Liver (tissue), 9 donors: ENCODE measurements around the gene KIR3DL1. TPM values are rescaled to one million over a fixed set of nuclear protein-coding genes. Genes with fewer than 3 reads are reported as not detected.
"Not testable (repeated sequence)": the region's sequence is repeated elsewhere in the genome, so short reads cannot be mapped to it uniquely, and the experiment has no call there.

ENCODE experiments used
- DNase-seq: peaks from one replicate; pipeline ENCODE4 v3.0.0-alpha.2; 2017; ENCODE audit warnings: low spot score
- H3K27ac ChIP-seq, 2 donors: one replicate each; pipeline ENCODE4 v1.7.0; 2013; ENCODE audit warnings: inconsistent platforms in 2 of 2, low read length in 2 of 2, control low read depth in 1 of 2, low read depth in 1 of 2, mild to moderate bottlenecking in 1 of 2
- H3K27me3 ChIP-seq, 4 donors: one replicate each; pipeline versions ENCODE4 v1.6.1 to v1.7.0; 2013; ENCODE audit warnings: low read length in 3 of 4, inconsistent platforms in 1 of 4, mild to moderate bottlenecking in 1 of 4, moderate library complexity in 1 of 4; ENCODE audit not compliant: control insufficient read depth in 4 of 4, insufficient read depth in 4 of 4
- H3K36me3 ChIP-seq, 4 donors: one replicate each; pipeline versions ENCODE4 v1.6.1 to v1.7.0; 2013; ENCODE audit warnings: low read length in 3 of 4, mild to moderate bottlenecking in 3 of 4, low read depth in 1 of 4, moderate library complexity in 1 of 4; ENCODE audit not compliant: control insufficient read depth in 4 of 4, insufficient read depth in 3 of 4
- H3K4me1 ChIP-seq, 4 donors: one replicate each; pipeline versions ENCODE4 v1.6.1 to v1.7.0; 2013; ENCODE audit warnings: low read length in 3 of 4, mild to moderate bottlenecking in 3 of 4, moderate library complexity in 1 of 4; ENCODE audit not compliant: control insufficient read depth in 4 of 4, insufficient read depth in 4 of 4
- H3K4me3 ChIP-seq, 3 donors: one replicate each; pipeline versions ENCODE4 v1.6.1 to v1.7.0; 2013; ENCODE audit warnings: low read length in 3 of 3, control low read depth in 1 of 3, low read depth in 1 of 3, mild to moderate bottlenecking in 1 of 3
- H3K9ac ChIP-seq, 2 donors: one replicate each; pipeline ENCODE4 v1.7.0; 2013; ENCODE audit warnings: low read length in 2 of 2, mild to moderate bottlenecking in 2 of 2, moderate library complexity in 2 of 2, control low read depth in 1 of 2, low read depth in 1 of 2
- H3K9me3 ChIP-seq, 4 donors: one replicate each; pipeline versions ENCODE4 v1.6.1 to v1.7.0; 2013; ENCODE audit warnings: low read length in 3 of 4; ENCODE audit not compliant: control insufficient read depth in 4 of 4
- EGR1 ChIP-seq, 2 donors: IDR thresholded peaks; 2 replicates each; pipeline ENCODE4 v1.6.1; 2016 to 2018; ENCODE audit warnings: antibody characterized with exemption in 2 of 2, low read depth in 2 of 2
- FOXA1 ChIP-seq: IDR thresholded peaks from 2 replicates; pipeline ENCODE4 v1.6.1; 2016; ENCODE audit warnings: antibody characterized with exemption
- FOXA2 ChIP-seq: IDR thresholded peaks from 2 replicates; pipeline ENCODE4 v1.6.1; 2016; ENCODE audit warnings: antibody characterized with exemption
- GABPA ChIP-seq, 2 donors: IDR thresholded peaks in 1 of 2; conservative IDR thresholded peaks in 1 of 2; 2 replicates each; pipeline ENCODE4 v1.6.1; 2016; ENCODE audit warnings: antibody characterized with exemption in 2 of 2, mild to moderate bottlenecking in 1 of 2, moderate library complexity in 1 of 2
- HNF4A ChIP-seq, 2 donors: conservative IDR thresholded peaks; 2 replicates each; pipeline ENCODE4 v1.6.1; 2016; ENCODE audit warnings: antibody characterized with exemption in 2 of 2, mild to moderate bottlenecking in 2 of 2
- REST ChIP-seq: IDR thresholded peaks from 2 replicates; pipeline ENCODE4 v1.6.1; 2016; ENCODE audit warnings: antibody characterized with exemption, mild to moderate bottlenecking
- SP1 ChIP-seq: IDR thresholded peaks from 2 replicates; pipeline ENCODE4 v1.6.1; 2018; ENCODE audit warnings: antibody characterized with exemption, mild to moderate bottlenecking
- ZBTB33 ChIP-seq: IDR thresholded peaks from 2 replicates; pipeline ENCODE4 v1.6.1; 2016; ENCODE audit warnings: antibody characterized with exemption
- WGBS: extraction: QIAGEN DNeasy Blood & Tissue Kit; methylation state at CpG from one replicate; pipeline ENCODE4 v1.1.7; 2013; 5-methylcytosine and 5-hydroxymethylcytosine counted together
- polyA plus RNA-seq, 2 donors: library from polyadenylated mRNA; stranded (reverse) in 1 of 2; unstranded in 1 of 2; fragments of 200-250 nt in 1 of 2; fragments of >200 nt in 1 of 2; fragmentation: Nextera tagmentation in 1 of 2; extraction: Ambion mirVana in 1 of 2; gene quantifications; one replicate each; pipeline versions ENCODE4 v1.2.1 to v1.2.3, GENCODE V29; 2013 to 2015
- total RNA-seq, 2 donors: library from RNA; depleted of rRNA; stranded (reverse); fragments of >200 nt; gene quantifications; one replicate each; pipeline ENCODE4 v1.2.3, GENCODE V29; 2014
- TF ChIP-seq, protein P1 (sequence below): IDR thresholded peaks from 2 replicates; pipeline ENCODE4 v1.6.1; 2016; ENCODE audit warnings: antibody characterized with exemption
- TF ChIP-seq, protein P2 (sequence below): IDR thresholded peaks from 2 replicates; pipeline ENCODE4 v1.6.1; 2016; ENCODE audit warnings: antibody characterized with exemption
- donor health status: healthy.
- donor health status: healthy.
- donor health status: healthy.
- donor health status: healthy.
- donor health status: healthy.

Gene KIR3DL1
- total and polyA plus RNA-seq, 4 donors = 0.07 to 0.08 TPM; not detected in 2

- Histone ChIP-seq H3K27me3 (no peaks in the 10 kb centered on the region), H3K27ac (no peak overlapping the region), H3K9ac (no peak overlapping the region), H3K4me1 (no peaks in the 10 kb centered on the region), H3K9me3 (peaks cover 0 to 6% (median under 1%) of the 10 kb centered on the region in 4 donors), H3K36me3 (no peaks in the 10 kb centered on the region), H3K4me3 (no peak overlapping the region)
- no peak for DNase-seq
- TF ChIP-seq, protein P1, sequence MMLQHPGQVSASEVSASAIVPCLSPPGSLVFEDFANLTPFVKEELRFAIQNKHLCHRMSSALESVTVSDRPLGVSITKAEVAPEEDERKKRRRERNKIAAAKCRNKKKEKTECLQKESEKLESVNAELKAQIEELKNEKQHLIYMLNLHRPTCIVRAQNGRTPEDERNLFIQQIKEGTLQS = no peak
- no peak for TF ChIP-seq FOXA1
- TF ChIP-seq GABPA (IDR thresholded peaks at IDR 0.05 in 1 of 2, conservative IDR thresholded peaks at IDR 0.05 in 1 of 2) = no peak
- TF ChIP-seq HNF4A (conservative IDR thresholded peaks at IDR 0.05) = no peak
- TF ChIP-seq ZBTB33 = no peak
- TF ChIP-seq FOXA2 = no peak
- TF ChIP-seq SP1 = no peak
- no peak for TF ChIP-seq EGR1 (IDR thresholded peaks at IDR 0.05; ENCODE audit: low read depth in 2 of 2)
- TF ChIP-seq, protein P2, sequence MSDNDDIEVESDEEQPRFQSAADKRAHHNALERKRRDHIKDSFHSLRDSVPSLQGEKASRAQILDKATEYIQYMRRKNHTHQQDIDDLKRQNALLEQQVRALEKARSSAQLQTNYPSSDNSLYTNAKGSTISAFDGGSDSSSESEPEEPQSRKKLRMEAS = no peak
- no peak for TF ChIP-seq REST
- 75% methylated on average over 7 of the region's 7 CpGs for WGBS
Measured at GRCh38 chr19:54851353-54851752, 35.1 kb downstream of the KIR3DL1 start.

DNA sequence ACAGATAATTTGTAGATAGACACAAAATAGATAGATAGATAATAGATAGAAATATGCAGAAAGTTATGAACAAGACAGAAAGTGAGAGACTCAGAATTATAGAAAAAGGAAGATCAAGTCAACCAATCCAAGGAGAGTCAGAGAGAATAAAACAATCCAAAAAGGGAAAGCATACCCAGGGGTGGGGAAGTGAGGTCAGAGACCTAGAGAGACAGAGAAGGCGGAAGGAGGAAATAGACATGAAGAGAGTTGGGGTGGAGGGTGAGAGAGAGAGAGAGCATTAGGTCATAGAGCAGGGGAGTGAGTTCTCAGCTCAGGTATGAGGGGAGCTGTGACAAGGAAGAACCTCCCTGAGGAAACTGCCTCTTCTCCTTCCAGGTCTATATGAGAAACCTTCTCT lies 39.0 kb downstream of the KIR3DL1 start:
- H3K27ac ChIP-seq, H3K4me1 ChIP-seq, DNase-seq, H3K27me3 ChIP-seq, H3K9me3 ChIP-seq, H3K36me3 ChIP-seq, H3K4me3 ChIP-seq, H3K9ac ChIP-seq: not testable (repeated sequence)
- 61% methylated on average over 1 of the region's 1 CpG for WGBS

- not testable (repeated sequence) for DNase-seq, H3K27me3 ChIP-seq, H3K4me3 ChIP-seq, H3K4me1 ChIP-seq, H3K9ac ChIP-seq, H3K27ac ChIP-seq, H3K9me3 ChIP-seq, H3K36me3 ChIP-seq
- WGBS = 58% methylated on average over 3 of the region's 3 CpGs
Measured at GRCh38 chr19:54858476-54858875, 42.2 kb downstream of the KIR3DL1 start.

GRCh38 chr19:54859421-54859820 lies 43.2 kb downstream of the KIR3DL1 start:
- H3K4me3 ChIP-seq, H3K36me3 ChIP-seq, H3K4me1 ChIP-seq, H3K9ac ChIP-seq, H3K27ac ChIP-seq, H3K27me3 ChIP-seq, H3K9me3 ChIP-seq, DNase-seq: not testable (repeated sequence)
- WGBS = 71% methylated on average over 7 of the region's 7 CpGs

GRCh38 chr19:54863459-54863858 lies 47.2 kb downstream of the KIR3DL1 start:
- H3K27ac ChIP-seq, H3K27me3 ChIP-seq, H3K4me1 ChIP-seq, DNase-seq, H3K4me3 ChIP-seq, H3K9ac ChIP-seq, H3K9me3 ChIP-seq, H3K36me3 ChIP-seq: not testable (repeated sequence)
- 89% methylated on average over 2 of the region's 3 CpGs for WGBS
